ENCODE data around the gene PDE7B.

DNA sequence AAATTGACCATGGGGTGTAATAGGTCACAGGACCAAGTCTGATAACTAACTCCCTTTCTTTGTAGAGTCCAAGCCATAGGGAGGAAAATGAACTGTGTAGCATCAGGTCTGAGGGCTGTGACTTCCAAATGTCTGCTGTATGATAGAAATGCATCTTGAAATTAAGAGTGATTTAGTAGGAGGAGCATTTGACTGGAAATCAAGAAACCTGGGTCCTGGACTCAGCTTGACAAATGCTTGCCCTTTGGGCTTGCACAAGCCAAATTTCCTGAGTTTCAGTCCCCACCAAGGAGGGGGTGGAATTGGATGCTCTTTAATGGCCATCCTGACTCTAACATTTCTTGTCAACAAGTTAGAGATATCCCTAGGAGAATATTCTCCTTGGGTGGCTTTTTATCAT lies 187.0 kb downstream of the PDE7B start:
- TF ChIP-seq, protein P1, sequence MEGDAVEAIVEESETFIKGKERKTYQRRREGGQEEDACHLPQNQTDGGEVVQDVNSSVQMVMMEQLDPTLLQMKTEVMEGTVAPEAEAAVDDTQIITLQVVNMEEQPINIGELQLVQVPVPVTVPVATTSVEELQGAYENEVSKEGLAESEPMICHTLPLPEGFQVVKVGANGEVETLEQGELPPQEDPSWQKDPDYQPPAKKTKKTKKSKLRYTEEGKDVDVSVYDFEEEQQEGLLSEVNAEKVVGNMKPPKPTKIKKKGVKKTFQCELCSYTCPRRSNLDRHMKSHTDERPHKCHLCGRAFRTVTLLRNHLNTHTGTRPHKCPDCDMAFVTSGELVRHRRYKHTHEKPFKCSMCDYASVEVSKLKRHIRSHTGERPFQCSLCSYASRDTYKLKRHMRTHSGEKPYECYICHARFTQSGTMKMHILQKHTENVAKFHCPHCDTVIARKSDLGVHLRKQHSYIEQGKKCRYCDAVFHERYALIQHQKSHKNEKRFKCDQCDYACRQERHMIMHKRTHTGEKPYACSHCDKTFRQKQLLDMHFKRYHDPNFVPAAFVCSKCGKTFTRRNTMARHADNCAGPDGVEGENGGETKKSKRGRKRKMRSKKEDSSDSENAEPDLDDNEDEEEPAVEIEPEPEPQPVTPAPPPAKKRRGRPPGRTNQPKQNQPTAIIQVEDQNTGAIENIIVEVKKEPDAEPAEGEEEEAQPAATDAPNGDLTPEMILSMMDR (IDR thresholded peaks at IDR 0.05): no peak
- TF ChIP-seq SP1 (CRISPR knock-in tag; conservative IDR thresholded peaks at IDR 0.05) (no peak), CBFB (CRISPR knock-in tag; IDR thresholded peaks at IDR 0.05; ENCODE audit: low read depth) (no peak), SMAD4 (CRISPR knock-in tag; IDR thresholded peaks at IDR 0.05) (no peak)
- TF ChIP-seq, protein P2, sequence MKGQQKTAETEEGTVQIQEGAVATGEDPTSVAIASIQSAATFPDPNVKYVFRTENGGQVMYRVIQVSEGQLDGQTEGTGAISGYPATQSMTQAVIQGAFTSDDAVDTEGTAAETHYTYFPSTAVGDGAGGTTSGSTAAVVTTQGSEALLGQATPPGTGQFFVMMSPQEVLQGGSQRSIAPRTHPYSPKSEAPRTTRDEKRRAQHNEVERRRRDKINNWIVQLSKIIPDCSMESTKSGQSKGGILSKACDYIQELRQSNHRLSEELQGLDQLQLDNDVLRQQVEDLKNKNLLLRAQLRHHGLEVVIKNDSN (CRISPR knock-in tag; IDR thresholded peaks at IDR 0.05): no peak

All from WTC11 (cell line).